ENCODE results near the gene ZCCHC14.
"Not testable (repeated sequence)": the region's sequence is repeated elsewhere in the genome, so short reads cannot be mapped to it uniquely, and the experiment has no call there.

ZCCHC14 gene

DNA sequence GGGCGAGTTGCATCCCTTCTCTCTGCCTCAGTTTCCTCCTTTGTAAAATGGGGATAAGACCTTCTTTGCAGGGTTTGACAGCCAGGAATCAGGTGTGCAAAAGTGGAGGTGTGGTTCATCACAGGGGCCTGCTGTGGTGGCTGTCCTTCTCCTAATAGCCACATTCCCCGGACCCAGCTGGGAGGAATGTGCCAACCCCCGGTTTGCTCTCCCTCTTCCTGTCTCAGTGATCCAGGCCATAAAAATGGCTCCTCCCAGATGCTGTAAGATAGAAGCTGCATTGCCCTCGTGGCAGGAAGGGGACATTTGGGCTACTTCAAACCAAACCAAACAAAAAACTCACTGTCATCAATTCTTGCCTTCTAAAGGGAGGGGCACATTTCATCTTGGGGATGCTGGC is 26.3 kb upstream of the ZCCHC14 start:
- not testable (repeated sequence) for H3K4me3 ChIP-seq (ENCODE audit: low read length); H3K9ac ChIP-seq (ENCODE audit: low read length); H3K4me1 ChIP-seq (ENCODE audit: control insufficient read depth, low read depth, low read length); H3K9me3 ChIP-seq (ENCODE audit: control insufficient read depth, low read depth, low read length); H3K36me3 ChIP-seq (ENCODE audit: control insufficient read depth, low read depth, low read length); H3K27me3 ChIP-seq (ENCODE audit: control insufficient read depth, insufficient read depth, low read length); H3K27ac ChIP-seq (ENCODE audit: low read length)

DNA sequence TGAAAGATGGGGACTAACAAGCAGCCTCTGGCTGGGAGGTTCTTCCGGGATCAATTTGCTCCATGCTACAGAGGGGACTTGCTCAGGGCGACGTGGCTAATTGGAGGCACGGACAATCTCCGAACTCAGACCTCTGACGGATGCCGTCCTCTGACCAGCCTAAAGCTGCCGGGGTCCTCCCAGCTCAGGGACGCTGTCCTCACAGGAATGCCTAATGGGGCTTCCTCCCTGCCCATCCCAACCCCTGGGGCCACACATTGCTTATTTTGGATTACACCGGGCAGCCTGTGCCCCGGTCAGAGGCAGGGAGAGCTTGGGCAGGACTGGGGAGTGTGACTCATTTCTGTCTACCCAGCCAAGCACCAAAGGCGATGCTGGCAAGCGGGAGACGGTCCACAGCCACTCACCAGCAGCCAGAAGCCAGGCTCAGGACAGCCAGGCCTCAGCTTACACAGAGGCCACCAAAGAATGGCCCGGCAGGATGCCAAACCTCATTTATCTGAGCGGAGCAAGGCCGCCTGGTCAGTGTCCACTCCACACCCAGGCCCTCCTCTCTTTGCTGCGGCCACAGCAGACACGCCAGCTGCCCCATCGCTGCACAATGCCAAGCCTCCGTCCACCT is 25.7 kb upstream of the ZCCHC14 start:
- not testable (repeated sequence) for H3K4me3 ChIP-seq (ENCODE audit: low read length); H3K27ac ChIP-seq (ENCODE audit: low read length); H3K4me1 ChIP-seq (ENCODE audit: control insufficient read depth, low read depth, low read length); H3K9ac ChIP-seq (ENCODE audit: low read length); H3K9me3 ChIP-seq (ENCODE audit: control insufficient read depth, low read depth, low read length); H3K27me3 ChIP-seq (ENCODE audit: control insufficient read depth, insufficient read depth, low read length); H3K36me3 ChIP-seq (ENCODE audit: control insufficient read depth, low read depth, low read length)

DNA sequence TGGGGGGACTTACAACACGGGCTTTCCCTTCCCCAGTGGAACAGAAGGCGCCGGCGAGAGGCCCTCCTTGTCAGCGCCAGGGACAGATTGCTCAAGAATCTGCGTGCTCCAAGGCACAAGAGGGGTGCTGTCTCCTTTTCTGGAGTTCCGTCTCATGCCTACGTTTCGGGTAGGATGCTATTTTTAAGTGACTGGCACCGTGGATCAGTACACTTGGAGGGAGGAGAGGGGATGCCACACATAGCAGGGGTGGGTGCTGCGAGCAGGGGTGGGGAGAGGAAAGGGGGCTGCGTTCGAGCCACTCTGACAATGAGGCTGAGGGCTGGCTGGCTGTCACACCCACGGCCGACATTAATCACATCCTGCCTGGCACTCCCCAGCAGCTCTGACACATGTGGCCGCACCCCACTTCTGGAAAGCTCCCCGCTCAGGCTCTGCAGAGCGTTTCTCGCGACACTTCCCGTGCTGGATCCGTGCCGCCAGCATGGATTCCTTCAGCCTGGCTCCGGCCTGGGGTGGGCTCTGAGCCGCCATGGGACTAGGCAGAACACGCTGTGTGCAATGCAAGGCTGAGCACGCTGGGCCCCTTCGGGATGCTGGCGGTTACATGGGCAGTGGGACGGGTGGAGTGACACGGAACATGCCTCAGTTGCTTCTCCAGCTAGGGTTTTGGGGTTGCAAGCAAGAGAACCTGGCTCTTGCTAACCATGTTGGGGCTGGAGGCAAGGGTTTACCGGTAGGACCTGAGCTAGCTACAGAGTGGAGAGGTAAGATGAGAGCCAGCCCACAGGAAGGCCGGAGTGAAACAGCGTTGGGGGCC is 25.0 kb upstream of the ZCCHC14 start:
- H3K27ac ChIP-seq (ENCODE audit: low read length); H3K4me3 ChIP-seq (ENCODE audit: low read length); H3K9ac ChIP-seq (ENCODE audit: low read length); H3K4me1 ChIP-seq (ENCODE audit: control insufficient read depth, low read depth, low read length); H3K9me3 ChIP-seq (ENCODE audit: control insufficient read depth, low read depth, low read length); H3K27me3 ChIP-seq (ENCODE audit: control insufficient read depth, insufficient read depth, low read length); H3K36me3 ChIP-seq (ENCODE audit: control insufficient read depth, low read depth, low read length): not testable (repeated sequence)

GRCh38 chr16:87516361-87516760 is 23.5 kb upstream of the ZCCHC14 start:
- no peak overlapping the region for H3K27ac ChIP-seq (ENCODE audit: low read length)
- no peaks in the 10 kb centered on the region for H3K9me3 ChIP-seq (ENCODE audit: control insufficient read depth, low read depth, low read length)
- H3K4me1 ChIP-seq (ENCODE audit: control insufficient read depth, low read depth, low read length), result no peaks in the 10 kb centered on the region
- H3K36me3 ChIP-seq (ENCODE audit: control insufficient read depth, low read depth, low read length), result no peaks in the 10 kb centered on the region
- no peak overlapping the region for H3K9ac ChIP-seq (ENCODE audit: low read length)
- H3K27me3 ChIP-seq (ENCODE audit: control insufficient read depth, insufficient read depth, low read length), result no peaks in the 10 kb centered on the region
- no peak overlapping the region for H3K4me3 ChIP-seq (ENCODE audit: low read length)

- Histone ChIP-seq H3K27ac (ENCODE audit: low read length) (no peak overlapping the region), H3K4me3 (ENCODE audit: low read length) (no peak overlapping the region), H3K4me1 (ENCODE audit: control insufficient read depth, low read depth, low read length) (no peaks in the 10 kb centered on the region), H3K36me3 (ENCODE audit: control insufficient read depth, low read depth, low read length) (no peaks in the 10 kb centered on the region), H3K9me3 (ENCODE audit: control insufficient read depth, low read depth, low read length) (no peaks in the 10 kb centered on the region), H3K27me3 (ENCODE audit: control insufficient read depth, insufficient read depth, low read length) (no peaks in the 10 kb centered on the region), H3K9ac (ENCODE audit: low read length) (no peak overlapping the region)
Observed at GRCh38 chr16:87515475-87516330, 22.9 kb upstream of the ZCCHC14 start.

DNA sequence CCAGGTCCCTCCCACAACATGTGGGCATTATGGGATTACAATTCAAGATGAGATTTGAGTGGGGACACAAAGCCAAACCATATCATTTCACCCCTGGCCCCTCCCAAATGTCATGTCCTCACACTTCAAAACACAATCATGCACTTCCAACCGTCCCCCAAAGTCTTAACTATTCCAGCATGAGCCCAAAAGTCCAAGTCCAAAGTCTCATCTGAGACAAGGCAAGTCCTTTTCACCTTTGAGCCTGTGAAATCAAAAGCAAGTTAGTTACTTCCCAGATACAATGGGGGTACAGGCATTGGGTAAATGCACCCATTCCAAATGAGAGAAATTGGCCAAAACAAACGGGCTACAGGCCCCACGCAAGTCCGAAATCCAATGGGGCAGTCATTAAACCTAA is 17.0 kb upstream of the ZCCHC14 start:
- H3K9me3 ChIP-seq (ENCODE audit: control insufficient read depth, low read depth, low read length); H3K27ac ChIP-seq (ENCODE audit: low read length); H3K4me1 ChIP-seq (ENCODE audit: control insufficient read depth, low read depth, low read length): not testable (repeated sequence)

GRCh38 chr16:87507351-87508069 is 14.7 kb upstream of the ZCCHC14 start:
- Histone ChIP-seq H3K27me3 (ENCODE audit: control insufficient read depth, insufficient read depth, low read length) (no peaks in the 10 kb centered on the region), H3K36me3 (ENCODE audit: control insufficient read depth, low read depth, low read length) (no peaks in the 10 kb centered on the region), H3K27ac (ENCODE audit: low read length) (no peak overlapping the region), H3K4me3 (ENCODE audit: low read length) (no peak overlapping the region), H3K9me3 (ENCODE audit: control insufficient read depth, low read depth, low read length) (no peaks in the 10 kb centered on the region), H3K9ac (ENCODE audit: low read length) (no peak overlapping the region), H3K4me1 (ENCODE audit: control insufficient read depth, low read depth, low read length) (no peaks in the 10 kb centered on the region)

More for the DNA sequence above, 17.0 kb upstream of the ZCCHC14 start:
- H3K27me3 ChIP-seq (ENCODE audit: control insufficient read depth, insufficient read depth, low read length); H3K9ac ChIP-seq (ENCODE audit: low read length); H3K36me3 ChIP-seq (ENCODE audit: control insufficient read depth, low read depth, low read length); H3K4me3 ChIP-seq (ENCODE audit: low read length): not testable (repeated sequence)

- Histone ChIP-seq H3K4me1 (ENCODE audit: control insufficient read depth, low read depth, low read length) (no peaks in the 10 kb centered on the region), H3K9ac (ENCODE audit: low read length) (no peak overlapping the region), H3K27me3 (ENCODE audit: control insufficient read depth, insufficient read depth, low read length) (no peaks in the 10 kb centered on the region), H3K27ac (ENCODE audit: low read length) (no peak overlapping the region), H3K36me3 (ENCODE audit: control insufficient read depth, low read depth, low read length) (no peaks in the 10 kb centered on the region), H3K4me3 (ENCODE audit: low read length) (no peak overlapping the region), H3K9me3 (ENCODE audit: control insufficient read depth, low read depth, low read length) (no peaks in the 10 kb centered on the region)
Observed at GRCh38 chr16:87506423-87507350, 13.9 kb upstream of the ZCCHC14 start.

- H3K27me3 ChIP-seq (ENCODE audit: control insufficient read depth, insufficient read depth, low read length), result no peaks in the 10 kb centered on the region
- no peak overlapping the region for H3K4me3 ChIP-seq (ENCODE audit: low read length)
- H3K36me3 ChIP-seq (ENCODE audit: control insufficient read depth, low read depth, low read length), result no peaks in the 10 kb centered on the region
- H3K4me1 ChIP-seq (ENCODE audit: control insufficient read depth, low read depth, low read length), result no peaks in the 10 kb centered on the region
- H3K9me3 ChIP-seq (ENCODE audit: control insufficient read depth, low read depth, low read length), result no peaks in the 10 kb centered on the region
- H3K9ac ChIP-seq (ENCODE audit: low read length), result no peak overlapping the region
- no peak overlapping the region for H3K27ac ChIP-seq (ENCODE audit: low read length)
Observed at GRCh38 chr16:87505834-87506233, 13.0 kb upstream of the ZCCHC14 start.

GRCh38 chr16:87503232-87503937 is 10.6 kb upstream of the ZCCHC14 start:
- H3K27me3 ChIP-seq (ENCODE audit: control insufficient read depth, insufficient read depth, low read length); H3K4me1 ChIP-seq (ENCODE audit: control insufficient read depth, low read depth, low read length); H3K9ac ChIP-seq (ENCODE audit: low read length); H3K27ac ChIP-seq (ENCODE audit: low read length); H3K4me3 ChIP-seq (ENCODE audit: low read length); H3K36me3 ChIP-seq (ENCODE audit: control insufficient read depth, low read depth, low read length); H3K9me3 ChIP-seq (ENCODE audit: control insufficient read depth, low read depth, low read length): not testable (repeated sequence)
